WERI-Rb-1 (cell line): ENCODE measurements around the gene DTL.

Source experiments
- DNase-seq: peaks from one replicate; pipeline ENCODE4 v3.0.0-alpha.2; 2020
- H3K27ac ChIP-seq: fragments of 250-450 bp; sonication (Bioruptor Pico); 2 replicates; pipeline ENCODE4 v1.5.1; 2020; ENCODE audit warnings: mild to moderate bottlenecking, moderate library complexity
- H3K27me3 ChIP-seq: fragments of 250-450 bp; sonication (Bioruptor Pico); 2 replicates; pipeline ENCODE4 v1.5.1; 2021; ENCODE audit warnings: mild to moderate bottlenecking, low read depth, moderate library complexity; ENCODE audit not compliant: insufficient read depth, severe bottlenecking
- H3K36me3 ChIP-seq: fragments of 250-450 bp; sonication (Bioruptor Pico); 2 replicates; pipeline ENCODE4 v1.5.1; 2020; ENCODE audit warnings: mild to moderate bottlenecking, moderate library complexity
- H3K4me3 ChIP-seq: 2 replicates; pipeline ENCODE4 v1.5.1; 2011; ENCODE audit warnings: low read depth, mild to moderate bottlenecking, control low read depth, low read length
- H3K9me3 ChIP-seq: fragments of 250-450 bp; sonication (Bioruptor Pico); 2 replicates; pipeline ENCODE4 v1.5.1; 2021; ENCODE audit warnings: mild to moderate bottlenecking, moderate library complexity; ENCODE audit not compliant: severe bottlenecking
- CTCF ChIP-seq: IDR thresholded peaks from 2 replicates; pipeline ENCODE4 v1.5.1; 2011; ENCODE audit warnings: low read depth, mild to moderate bottlenecking, control low read depth, inconsistent platforms, low read length

The DTL gene

GRCh38 chr1:212034516-212035122 is 929 bp upstream of the DTL start:
- Histone ChIP-seq H3K27me3 (no peaks in the 10 kb centered on the region), H3K4me3 (peak overlapping the region; percentile 93), H3K36me3 (peaks cover 57% of the 10 kb centered on the region), H3K9me3 (no peaks in the 10 kb centered on the region), H3K27ac (peak overlapping the region; percentile 48)
- no peak for TF ChIP-seq CTCF
- DNase-seq: no peak

GRCh38 chr1:212035835-212036605 is 472 bp downstream of the DTL start:
- Histone ChIP-seq H3K9me3 (no peaks in the 10 kb centered on the region), H3K36me3 (peaks cover 60% of the 10 kb centered on the region), H3K27me3 (no peaks in the 10 kb centered on the region), H3K27ac (peak overlapping the region; percentile 96), H3K4me3 (peak overlapping the region; percentile 93)
- no peak for DNase-seq
- no peak for TF ChIP-seq CTCF

- no peak for TF ChIP-seq CTCF
- peaks cover 61% of the 10 kb centered on the region for H3K36me3 ChIP-seq
- H3K27ac ChIP-seq: no peak overlapping the region
- DNase-seq: no peak
- H3K27me3 ChIP-seq: no peaks in the 10 kb centered on the region
- no peak overlapping the region for H3K4me3 ChIP-seq
- no peaks in the 10 kb centered on the region for H3K9me3 ChIP-seq
Measured at GRCh38 chr1:212037900-212038299, 2.4 kb downstream of the DTL start.

- H3K27ac ChIP-seq: no peak overlapping the region
- TF ChIP-seq CTCF: no peak
- DNase-seq: no peak
- H3K27me3 ChIP-seq: no peaks in the 10 kb centered on the region
- no peaks in the 10 kb centered on the region for H3K9me3 ChIP-seq
- peaks cover 67% of the 10 kb centered on the region for H3K36me3 ChIP-seq
- no peak overlapping the region for H3K4me3 ChIP-seq
Measured at GRCh38 chr1:212039622-212040021, 4.1 kb downstream of the DTL start.

GRCh38 chr1:212040629-212041412 is 5.3 kb downstream of the DTL start:
- no peak overlapping the region for H3K27ac ChIP-seq
- no peak for DNase-seq
- H3K4me3 ChIP-seq: no peak overlapping the region
- H3K9me3 ChIP-seq: no peaks in the 10 kb centered on the region
- peaks cover 78% of the 10 kb centered on the region for H3K36me3 ChIP-seq
- no peak for TF ChIP-seq CTCF
- no peaks in the 10 kb centered on the region for H3K27me3 ChIP-seq
